ENCODE results near the gene CTU2. TPM values are rescaled to one million over a fixed set of nuclear protein-coding genes. Genes with fewer than 3 reads are reported as not detected.

Gene CTU2
- total and polyA plus RNA-seq, 2 of the 8 experiments (the other 6 are each of a cell fraction or from before 2014, with no cell fraction given): 32.7 to 42.9 TPM

- H3K79me2 ChIP-seq (ENCODE audit: control insufficient read depth in 1 of 2, insufficient read depth in 2 of 2, low read length in 2 of 2): peaks cover 0 to 2% of the 10 kb centered on the region in 2 experiments; a peak in 1 of 4 replicates
- CTCF ChIA-PET (ENCODE audit: partially characterized antibody): interaction anchor here (0.6 to 25.0 kb wide), 17 partner anchors 9 to 471 kb away, joined by 3 to 251 read pairs (median 5); no protein-coding TSS in a partner anchor
- TF ChIP-seq, protein P1, sequence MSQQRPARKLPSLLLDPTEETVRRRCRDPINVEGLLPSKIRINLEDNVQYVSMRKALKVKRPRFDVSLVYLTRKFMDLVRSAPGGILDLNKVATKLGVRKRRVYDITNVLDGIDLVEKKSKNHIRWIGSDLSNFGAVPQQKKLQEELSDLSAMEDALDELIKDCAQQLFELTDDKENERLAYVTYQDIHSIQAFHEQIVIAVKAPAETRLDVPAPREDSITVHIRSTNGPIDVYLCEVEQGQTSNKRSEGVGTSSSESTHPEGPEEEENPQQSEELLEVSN (IDR thresholded peaks at IDR 0.05): no peak
- TF ChIP-seq SAP30 (IDR thresholded peaks at IDR 0.05; ENCODE audit: insufficient read depth, insufficient replicate concordance, low read length): peak; percentile 32
- TF ChIP-seq PHF8 (conservative IDR thresholded peaks at IDR 0.05; ENCODE audit: low read depth, low read length): no peak
- peak; percentile 33; the same call in 1 of the 2 replicates for TF ChIP-seq JUND (IDR thresholded peaks at IDR 0.05; ENCODE audit: low read length)
- TF ChIP-seq TEAD4 (IDR thresholded peaks at IDR 0.05; ENCODE audit: low read depth, low read length): peak; percentile 93
- no peak for TF ChIP-seq POU5F1 (IDR thresholded peaks at IDR 0.05; ENCODE audit: low read depth, low read length)
- TF ChIP-seq POLR2AphosphoS5 (IDR thresholded peaks at IDR 0.05; ENCODE audit: low read depth, low read length): no peak
- TF ChIP-seq TAF7 (optimal IDR thresholded peaks at IDR 0.05; ENCODE audit: borderline replicate concordance, low read depth, low read length): no peak
- peak in 1 of 2 experiments; percentile 6 for TF ChIP-seq BCL11A (IDR thresholded peaks at IDR 0.05; ENCODE audit: low read depth in 2 of 2, low read length in 2 of 2)
- no peak for TF ChIP-seq CBX5 (IDR thresholded peaks at IDR 0.05; ENCODE audit: low read depth, low read length)
- no peak for TF ChIP-seq POLR2A (IDR thresholded peaks at IDR 0.05; ENCODE audit: control extremely low read depth in 1 of 2, low read depth in 2 of 2, low read length in 2 of 2)
- TF ChIP-seq TAF1 (IDR thresholded peaks at IDR 0.05; ENCODE audit: low read depth, low read length): peak; percentile 47; the same call in 1 of the 2 replicates
These were observed 57.3 kb downstream of the CTU2 start for GRCh38 chr16:88763502-88764053.

More at GRCh38 chr16:88763502-88764053, 57.3 kb downstream of the CTU2 start:
- peaks cover 4 to 43% (median 34%) of the 10 kb centered on the region in 4 experiments for H3K4me1 ChIP-seq (replicated peaks in 1 of 4; ENCODE audit: control insufficient read depth in 3 of 4, insufficient read depth in 4 of 4, low read length in 3 of 4)
- no peaks in the 10 kb centered on the region for H3K9me3 ChIP-seq (ENCODE audit: insufficient read depth in 2 of 2, low read depth in 1 of 2, low read length in 1 of 2)
- no peak overlapping the region; the same call in 1 of the 2 replicates for H4K8ac ChIP-seq (ENCODE audit: extremely low read depth, insufficient read depth, low read length)
- POLR2A ChIA-PET (ENCODE audit: partially characterized antibody): interaction anchor here (0.8 to 4.1 kb wide), 9 partner anchors 9 to 47 kb away, joined by 3 to 22 read pairs (median 4); partner anchors contain the start of gene APRT
- H3K27ac ChIP-seq (ENCODE audit: low read depth, low read length): peak overlapping the region; percentile 64
- H4K91ac ChIP-seq (replicated peaks; ENCODE audit: insufficient read length, low read length): peak overlapping the region; percentile 8
- H2BK15ac ChIP-seq (ENCODE audit: low read length): peak overlapping the region; percentile 9
- peaks cover 2 to 11% of the 10 kb centered on the region in 2 experiments for H4K20me1 ChIP-seq (replicated peaks in 1 of 2; ENCODE audit: control insufficient read depth in 1 of 2, insufficient read depth in 2 of 2, low read length in 2 of 2)
- H2BK5ac ChIP-seq (ENCODE audit: low read depth, low read length): peak overlapping the region; percentile 82
- peak overlapping the region in 1 of 4 experiments; percentile 3; a peak in 1 of 8 replicates for H3K4me3 ChIP-seq (ENCODE audit: extremely low read depth in 1 of 4, insufficient read depth in 2 of 4, low read depth in 3 of 4, low read length in 4 of 4)
- peak overlapping the region; percentile 3 for H4K5ac ChIP-seq (ENCODE audit: insufficient read length, low read depth, low read length)
- DNase-seq (ENCODE audit: low read depth in 1 of 2, low spot score in 2 of 2): peak in 1 of 2 experiments; percentile 85
- peak; percentile 73 for FAIRE-seq
- peaks cover 8% of the 10 kb centered on the region for H3K79me1 ChIP-seq (ENCODE audit: low read depth, low read length)
- H2BK20ac ChIP-seq (ENCODE audit: low read length): no peak overlapping the region
- no peak overlapping the region; the same call in 1 of the 2 replicates for H2AFZ ChIP-seq (ENCODE audit: low read length)
- no peak overlapping the region for H3K14ac ChIP-seq (ENCODE audit: insufficient read length)
- H3K27me3 ChIP-seq (replicated peaks in 1 of 4; ENCODE audit: control insufficient read depth in 3 of 4, extremely low read depth in 1 of 4, insufficient read depth in 3 of 4, low read length in 3 of 4): no peaks in the 10 kb centered on the region
- no peak overlapping the region for H2BK120ac ChIP-seq (replicated peaks; ENCODE audit: low read depth, low read length)
- WGBS, 2 experiments (ENCODE audit: extremely low coverage in 1 of 2, insufficient coverage in 1 of 2, insufficient read length in 1 of 2, insufficient replicate concordance in 2 of 2, low coverage in 1 of 2, low lambda C conversion rate in 2 of 2, missing lambda C conversion rate in 1 of 2): 56% methylated on average over 14 of the region's 14 CpGs; no CpG with 5 or more reads in 1 of the 2 experiments
- H2BK12ac ChIP-seq (ENCODE audit: low read depth, low read length): peak overlapping the region; percentile 95
- peak overlapping the region in 1 of 4 experiments; percentile 31; a peak in 2 of 7 replicates for H3K9ac ChIP-seq (replicated peaks in 1 of 4; ENCODE audit: extremely low read depth in 1 of 4, low read depth in 3 of 4, low read length in 3 of 4)
- no peak overlapping the region for H3K56ac ChIP-seq (replicated peaks; ENCODE audit: insufficient read length, low read depth, low read length)
- peak overlapping the region; percentile 78 for H3K18ac ChIP-seq (ENCODE audit: extremely low read depth, low read length)
- H2AK5ac ChIP-seq (ENCODE audit: low read depth, low read length): peak overlapping the region; percentile 75; the same call in 1 of the 2 replicates
- H3K36me3 ChIP-seq (ENCODE audit: control insufficient read depth in 2 of 4, insufficient read depth in 4 of 4, low read length in 3 of 4): no peaks in the 10 kb centered on the region
- no peaks in the 10 kb centered on the region for H3K23me2 ChIP-seq (ENCODE audit: low read depth, low read length)
- H3K23ac ChIP-seq (ENCODE audit: insufficient read length): no peak overlapping the region
- H3K4ac ChIP-seq (replicated peaks; ENCODE audit: insufficient read length, low read depth, low read length): no peak overlapping the region
- H3K4me2 ChIP-seq (ENCODE audit: insufficient read depth in 1 of 2, low read depth in 2 of 2, low read length in 2 of 2): peak overlapping the region; percentile 30 to 64

All from H1 (cell line).